HG02571 (cell line): ENCODE measurements around the gene ADARB2.

Experiments
- ATAC-seq: cut with Tn5 transposase; IDR thresholded peaks from one replicate; pipeline ENCODE4 v1.9.1; 2021; ENCODE audit warnings: mild to moderate bottlenecking, moderate library complexity; ENCODE audit not compliant: unreplicated experiment

ADARB2 gene

DNA sequence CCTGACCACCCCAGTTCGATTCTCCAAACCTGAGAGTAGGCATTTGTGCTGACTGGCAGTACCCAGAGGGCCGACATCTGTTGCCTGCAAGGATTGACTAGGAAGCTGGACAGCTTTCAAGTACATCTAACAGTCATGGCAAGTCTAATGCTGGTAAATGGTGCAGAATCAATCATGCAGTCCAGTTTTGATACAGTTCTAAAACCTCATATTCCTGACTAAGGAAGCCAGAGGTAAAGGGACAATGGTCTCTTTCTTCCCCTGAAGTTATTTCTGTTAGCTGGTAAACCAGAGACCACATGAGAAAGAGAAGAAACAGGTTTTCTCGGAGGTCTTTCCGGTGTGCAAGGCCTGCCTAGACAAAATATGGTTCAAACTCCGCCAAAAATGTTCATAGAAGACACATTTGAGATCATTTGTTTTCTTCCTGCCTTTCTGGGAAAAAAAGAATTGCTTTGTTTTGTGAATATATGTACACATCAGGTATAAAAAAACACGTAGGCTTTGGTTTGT is 584.0 kb downstream of the ADARB2 start:
- no peak for ATAC-seq

DNA sequence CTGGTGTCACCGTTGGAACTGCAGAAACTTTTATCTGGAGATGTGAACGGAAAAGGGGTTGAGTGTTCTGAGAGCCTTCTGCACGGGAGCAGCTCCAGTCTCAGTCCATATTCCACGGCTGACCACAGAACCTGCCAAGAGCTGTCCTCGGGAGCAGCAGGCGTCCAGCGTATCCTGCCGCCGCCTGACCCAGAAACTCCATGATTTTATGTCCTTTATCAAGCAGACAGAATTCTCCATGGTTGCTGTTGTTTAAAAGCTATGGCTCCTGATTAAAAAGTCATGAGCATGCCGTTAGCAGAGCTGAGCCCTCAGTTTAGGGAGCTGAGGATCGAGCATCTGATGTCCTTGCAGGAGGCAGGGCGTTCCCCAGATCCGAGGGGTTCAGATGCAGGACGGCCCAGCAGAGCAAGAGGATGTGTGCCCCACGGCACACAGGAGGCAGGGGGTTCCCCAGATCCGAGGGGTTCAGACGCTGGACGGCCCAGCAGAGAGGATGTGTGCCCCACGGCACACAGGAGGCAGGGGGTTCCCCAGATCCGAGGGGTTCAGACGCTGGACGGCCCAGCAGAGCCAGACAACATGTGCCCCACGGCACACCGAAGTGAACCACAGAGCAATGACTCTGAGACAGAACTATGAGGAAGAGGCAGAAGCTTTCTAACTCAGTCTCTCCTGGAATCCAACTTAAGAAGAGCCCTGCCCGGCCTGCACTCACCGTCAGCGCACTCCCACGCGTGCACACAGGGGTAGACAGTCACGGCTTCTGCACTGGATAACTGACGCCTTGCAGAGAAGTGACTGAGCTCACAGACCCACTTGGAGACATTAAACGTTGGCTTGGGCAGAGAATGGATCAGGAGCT is 584.7 kb downstream of the ADARB2 start:
- no peak for ATAC-seq

DNA sequence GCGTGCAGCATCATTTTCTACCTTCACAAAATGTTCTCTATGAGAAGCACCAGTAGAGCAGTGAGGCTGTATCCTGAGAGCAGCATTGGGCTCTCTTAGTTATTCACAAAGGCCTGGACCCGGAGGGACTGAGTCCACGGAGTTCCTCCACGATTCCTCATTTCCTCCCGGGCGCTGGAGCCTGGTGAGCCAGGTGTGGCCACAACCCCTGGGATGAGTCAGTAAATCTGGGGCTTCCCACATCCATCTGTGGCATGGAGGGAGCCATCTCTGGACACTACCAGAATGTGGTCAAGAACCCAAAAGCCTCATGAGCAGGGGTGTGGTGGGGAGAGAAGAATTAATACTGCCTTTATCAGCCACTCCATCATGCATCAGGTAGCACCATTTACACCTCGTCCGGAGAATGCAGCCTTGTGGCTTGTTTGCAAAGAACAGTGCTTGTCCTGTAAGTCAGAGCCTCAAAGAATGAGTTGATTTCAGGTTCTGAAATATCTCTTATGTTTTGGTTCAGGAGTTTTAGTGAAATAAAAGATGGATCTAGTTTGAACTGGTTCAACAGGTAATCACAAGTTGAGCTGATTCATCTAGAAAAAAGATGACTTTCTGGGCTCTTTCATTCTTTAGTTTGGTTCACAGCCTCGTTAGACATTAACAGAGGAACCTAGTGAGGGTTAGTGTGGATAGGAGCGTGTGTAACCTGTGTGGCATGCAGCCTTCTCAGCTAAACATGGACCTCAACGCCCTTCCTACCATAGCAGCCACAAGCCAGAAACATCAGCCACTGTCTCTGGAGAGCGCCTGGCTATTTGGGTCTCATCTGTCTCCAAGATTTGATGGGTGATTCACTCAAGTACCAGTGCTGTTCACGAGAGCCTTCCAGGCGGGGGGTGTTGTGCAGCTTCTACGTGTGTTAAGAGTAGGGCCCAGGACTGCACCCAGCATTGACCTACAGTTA is 586.0 kb downstream of the ADARB2 start:
- ATAC-seq: no peak

DNA sequence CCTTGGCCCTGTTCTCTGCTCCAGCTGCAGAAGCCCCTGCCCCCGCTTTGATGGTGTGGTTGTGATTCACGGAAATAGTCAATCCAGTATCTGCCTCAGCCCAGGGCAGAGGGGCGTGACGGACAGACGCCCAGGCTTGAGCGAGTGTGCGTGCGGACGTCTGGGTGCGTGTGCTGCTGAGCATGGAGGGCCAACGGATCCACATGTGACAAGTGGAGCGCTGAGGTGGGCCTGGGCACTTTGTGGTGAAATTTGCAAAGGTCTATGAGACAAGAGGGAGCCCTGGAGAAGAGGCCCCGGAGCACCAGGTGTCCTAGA is 586.7 kb downstream of the ADARB2 start:
- ATAC-seq: no peak

DNA sequence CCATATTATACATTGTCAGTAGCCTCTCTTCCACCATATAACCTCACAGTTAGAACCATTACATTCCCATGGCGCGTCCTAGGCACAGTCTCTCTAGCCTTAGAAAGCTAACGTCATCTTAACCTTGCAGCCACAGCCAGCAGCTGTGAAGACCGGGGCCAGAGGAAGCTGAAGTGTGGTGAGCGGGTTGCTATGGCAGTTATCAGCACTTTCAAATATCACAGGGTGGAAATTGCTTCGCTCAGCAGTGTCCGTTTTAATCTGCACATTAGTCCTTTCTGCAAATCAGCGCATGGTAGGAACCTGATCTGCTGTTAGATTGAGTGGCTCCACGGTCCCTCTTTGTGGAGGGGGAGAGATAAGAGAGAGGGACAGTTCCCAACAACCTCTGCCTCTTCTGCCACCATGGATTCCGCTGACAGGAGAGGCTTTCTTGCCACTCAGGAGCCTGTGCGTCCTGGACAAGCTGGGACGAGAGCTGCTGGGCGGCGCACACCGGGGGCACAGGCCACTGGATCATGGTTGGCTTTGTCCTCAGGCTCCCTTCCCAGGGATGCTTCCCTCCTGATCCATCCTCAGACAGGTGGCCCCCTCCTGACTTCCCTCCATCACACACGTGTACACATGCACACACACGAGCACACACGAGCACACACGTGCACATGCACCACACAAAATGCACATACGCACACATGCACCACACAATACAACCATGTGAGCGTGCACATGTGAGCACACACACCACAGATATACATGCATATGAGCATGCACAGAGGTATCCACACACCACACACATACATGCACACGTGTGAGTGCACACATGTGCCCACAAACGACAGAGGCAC is 587.3 kb downstream of the ADARB2 start:
- ATAC-seq: no peak

DNA sequence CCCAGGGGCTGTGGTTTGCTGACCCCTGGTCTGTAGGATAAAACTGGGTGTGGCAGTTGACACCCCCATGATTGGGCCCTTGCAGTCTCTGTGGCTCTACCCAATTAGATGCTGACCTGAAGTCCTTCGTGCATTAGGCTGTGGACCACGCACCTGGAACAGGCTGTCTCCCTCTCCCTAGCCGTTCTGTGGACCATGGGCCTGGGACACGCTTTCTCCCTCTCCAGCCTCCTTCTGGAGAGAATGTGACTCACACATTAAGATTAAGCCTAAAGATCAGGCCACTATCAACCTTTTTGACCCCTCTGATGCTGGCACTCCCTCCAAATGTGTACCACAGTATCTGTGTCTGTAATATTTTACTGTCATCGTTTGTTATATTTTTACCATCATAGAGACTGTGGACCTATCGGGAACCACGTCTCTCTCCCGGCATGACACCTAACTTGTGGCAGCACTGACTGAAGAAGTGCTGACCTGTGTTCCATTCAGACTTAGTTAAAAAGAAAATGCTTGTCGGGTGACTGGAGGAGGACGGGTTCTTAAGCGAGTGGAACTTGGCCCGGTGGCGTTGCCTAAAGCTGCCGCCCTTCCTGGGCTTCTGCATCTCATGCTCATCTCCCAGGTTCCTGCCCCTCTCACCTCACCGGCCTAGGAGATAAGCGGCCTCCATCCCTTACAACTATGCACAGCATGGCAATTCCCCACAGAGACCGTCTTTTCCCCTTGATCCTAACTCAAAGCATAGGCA is 588.3 kb downstream of the ADARB2 start:
- no peak for ATAC-seq

DNA sequence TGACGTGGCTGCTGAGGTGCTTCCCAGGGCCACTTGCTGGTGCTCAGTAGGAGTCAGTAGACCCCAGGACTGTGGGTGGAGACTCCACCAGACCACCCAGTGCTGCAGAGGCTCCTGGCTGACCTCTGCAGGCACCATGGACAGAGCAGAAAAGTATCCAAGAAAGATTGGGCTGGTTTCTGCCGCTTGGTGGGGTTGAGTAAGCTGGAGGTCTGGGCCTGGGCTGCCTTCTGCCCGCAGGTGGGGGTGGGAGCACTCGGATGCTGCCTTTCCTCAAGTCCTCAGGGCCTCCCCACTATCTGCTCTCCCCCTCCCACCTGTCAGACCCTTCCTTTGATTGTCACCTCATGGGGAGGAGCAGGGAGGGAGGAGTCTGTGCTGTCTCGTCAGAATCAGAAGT is 589.5 kb downstream of the ADARB2 start:
- ATAC-seq: no peak

DNA sequence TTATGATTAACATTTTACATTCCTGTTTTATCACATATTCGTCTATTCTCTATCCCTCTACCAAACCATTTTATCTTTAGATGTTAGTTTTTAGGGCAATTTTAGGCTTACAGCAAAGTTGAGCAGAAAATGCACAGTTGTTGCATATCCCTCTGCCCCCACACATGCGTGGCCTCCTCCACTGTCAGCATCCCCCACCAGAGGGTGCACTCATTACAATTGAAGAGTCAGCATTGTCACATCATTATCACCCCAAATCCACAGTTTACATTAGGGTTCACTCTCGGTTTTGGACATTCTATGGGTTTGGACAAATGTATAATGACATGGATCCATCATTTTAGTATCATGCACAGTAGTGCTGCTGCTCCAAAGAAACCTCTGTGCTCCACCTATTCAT is 594.7 kb downstream of the ADARB2 start:
- no peak for ATAC-seq

DNA sequence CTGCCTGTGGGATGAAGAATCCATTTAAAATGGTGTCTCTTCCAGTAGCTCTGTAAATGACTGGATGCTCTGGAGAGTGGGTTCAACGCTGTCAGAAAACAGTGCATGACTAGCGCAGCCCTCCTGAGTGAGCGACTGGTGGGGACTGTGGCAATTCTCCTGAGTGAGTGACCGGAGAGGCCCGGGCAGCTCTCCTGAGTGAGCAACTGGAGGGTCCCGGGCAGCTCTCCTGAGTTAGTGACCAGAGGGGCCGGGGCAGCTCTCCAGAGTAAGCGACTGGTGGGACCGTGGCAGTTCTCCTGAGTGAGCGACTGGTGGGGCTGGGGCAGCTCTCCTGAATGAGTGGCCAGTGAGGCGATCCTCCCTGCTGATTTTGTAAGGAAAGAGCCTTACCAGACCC is 595.6 kb downstream of the ADARB2 start:
- no peak for ATAC-seq

DNA sequence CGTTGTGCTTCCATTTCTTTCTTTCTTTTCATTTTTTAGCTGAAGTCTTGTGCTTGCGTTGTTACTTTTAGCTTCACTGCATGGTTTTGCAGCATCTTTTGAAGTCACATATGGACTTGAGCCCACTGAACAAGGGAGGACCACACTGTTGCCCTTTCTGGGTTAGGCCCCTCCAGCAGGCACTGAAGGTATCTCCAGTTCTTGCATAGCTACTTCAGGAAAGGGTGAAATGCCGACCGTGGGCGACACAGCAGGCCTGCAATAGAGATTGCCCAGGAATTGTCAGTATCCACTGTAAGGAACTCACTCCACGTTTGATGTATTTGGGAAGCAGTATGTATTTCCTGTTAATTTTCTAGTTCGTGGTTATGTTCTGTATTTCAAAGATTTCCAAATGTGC is 596.1 kb downstream of the ADARB2 start:
- ATAC-seq: no peak

DNA sequence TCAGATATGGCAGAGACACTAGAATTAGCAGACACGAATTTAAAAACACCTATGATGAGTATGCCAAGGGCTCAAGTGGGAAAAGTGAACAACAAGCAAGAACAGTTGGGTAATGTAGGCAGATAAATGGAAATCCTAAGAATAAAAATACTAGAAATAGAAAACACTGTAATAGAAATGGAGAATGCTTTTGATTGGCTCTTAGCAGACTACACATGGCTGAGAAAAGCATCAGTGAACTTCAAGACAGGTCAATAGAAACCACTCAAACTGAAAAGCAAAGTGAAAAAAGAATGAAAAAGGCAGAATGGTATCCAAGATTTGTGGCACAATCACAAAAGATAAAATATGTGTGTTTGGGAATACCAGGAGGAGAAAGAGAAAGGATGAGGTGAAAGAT is 598.8 kb downstream of the ADARB2 start:
- ATAC-seq: no peak

DNA sequence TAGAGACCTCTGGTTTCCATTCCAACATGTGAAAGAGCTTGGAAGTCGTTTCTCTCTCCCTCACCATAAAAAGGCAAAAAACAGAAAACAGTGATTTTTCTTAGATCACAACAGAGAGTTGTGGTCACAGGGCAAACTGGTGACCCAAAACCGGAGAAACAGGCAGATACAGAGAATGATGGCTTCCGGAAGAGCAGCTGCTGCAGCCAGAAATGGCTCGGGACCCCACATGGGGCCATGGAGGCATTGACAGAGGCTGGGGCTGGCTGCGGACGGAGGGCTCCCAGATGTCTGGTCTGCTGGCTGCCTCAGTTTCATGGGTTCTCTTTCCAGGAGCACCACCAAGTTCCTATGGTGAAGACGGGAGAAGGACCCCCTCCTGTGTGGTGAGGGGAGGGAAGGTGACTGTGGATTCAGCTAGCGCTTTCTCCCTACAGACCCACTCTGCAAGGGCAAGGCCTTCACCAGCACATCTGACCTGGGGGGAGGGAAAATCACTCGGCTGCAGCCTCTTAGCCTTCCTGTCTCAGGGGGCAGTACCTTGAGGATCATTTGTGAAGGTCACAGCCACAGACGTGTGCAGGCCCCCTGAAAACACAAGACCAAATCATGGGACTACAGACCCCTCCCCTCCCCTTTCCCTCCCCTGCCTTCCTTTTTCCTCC is 599.7 kb downstream of the ADARB2 start:
- no peak for ATAC-seq

DNA sequence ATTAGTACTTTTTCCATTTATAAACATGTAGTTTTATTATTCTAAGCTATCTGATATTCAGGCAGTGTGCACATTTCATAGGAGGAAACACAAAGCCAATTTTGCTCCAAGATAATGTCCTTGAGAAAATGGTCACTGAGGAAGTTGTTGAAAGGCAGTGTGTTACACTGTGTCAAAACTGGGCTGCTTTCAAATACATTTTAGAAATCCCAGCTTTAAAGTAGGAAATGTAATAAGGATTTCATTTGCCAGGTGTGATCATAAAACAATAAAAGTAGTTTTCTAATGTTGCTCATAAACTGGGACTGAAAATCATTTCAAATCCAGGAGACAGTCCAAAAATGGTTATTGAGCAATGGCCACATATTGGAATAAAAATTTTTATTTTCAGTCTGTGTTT is 601.1 kb downstream of the ADARB2 start:
- no peak for ATAC-seq

DNA sequence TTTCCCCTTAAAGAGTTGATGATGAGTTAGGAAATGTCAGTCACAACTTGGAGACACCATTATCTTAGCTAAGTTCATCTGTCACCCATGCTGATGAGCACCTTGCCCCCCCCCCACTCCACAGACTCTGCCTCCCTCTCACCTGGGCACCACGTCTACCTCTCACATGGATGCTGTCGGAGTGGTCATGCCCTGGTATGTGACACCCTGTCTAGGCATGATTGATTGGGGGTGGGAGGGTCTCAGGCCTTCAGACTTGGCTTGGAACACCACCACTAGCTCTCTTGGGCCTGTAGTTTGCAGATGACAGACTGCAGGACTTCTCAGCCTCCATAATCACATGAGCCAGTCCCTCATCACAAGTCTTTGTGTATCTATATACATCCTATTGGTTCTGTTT is 603.2 kb downstream of the ADARB2 start:
- no peak for ATAC-seq

DNA sequence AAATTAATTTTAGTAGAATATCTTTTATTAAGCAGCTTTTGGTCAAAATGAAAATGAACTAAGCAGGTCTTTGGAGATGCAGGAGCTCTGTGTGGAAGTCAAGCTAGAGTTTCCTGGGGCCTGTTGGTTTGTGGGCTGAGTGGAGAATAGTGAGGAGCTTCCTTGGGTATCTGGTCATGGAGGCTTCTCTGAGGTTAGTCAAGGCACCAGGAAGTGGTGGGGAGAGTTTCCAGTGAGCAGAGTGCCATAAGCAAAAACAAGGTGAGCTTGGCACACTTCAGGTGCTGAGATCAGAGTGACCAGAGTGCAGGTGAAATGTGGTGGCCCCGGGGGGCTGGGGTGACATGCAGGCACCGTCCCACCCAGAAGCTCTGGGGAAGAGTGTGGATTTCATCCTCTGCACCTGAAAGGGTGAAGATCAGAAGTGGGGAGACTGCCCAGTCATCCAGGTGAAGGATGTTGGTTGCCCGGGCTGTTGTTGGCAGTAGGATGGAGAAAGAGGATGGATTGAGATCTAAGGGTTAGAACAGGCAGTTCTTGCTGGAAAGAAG is 603.8 kb downstream of the ADARB2 start:
- no peak for ATAC-seq

DNA sequence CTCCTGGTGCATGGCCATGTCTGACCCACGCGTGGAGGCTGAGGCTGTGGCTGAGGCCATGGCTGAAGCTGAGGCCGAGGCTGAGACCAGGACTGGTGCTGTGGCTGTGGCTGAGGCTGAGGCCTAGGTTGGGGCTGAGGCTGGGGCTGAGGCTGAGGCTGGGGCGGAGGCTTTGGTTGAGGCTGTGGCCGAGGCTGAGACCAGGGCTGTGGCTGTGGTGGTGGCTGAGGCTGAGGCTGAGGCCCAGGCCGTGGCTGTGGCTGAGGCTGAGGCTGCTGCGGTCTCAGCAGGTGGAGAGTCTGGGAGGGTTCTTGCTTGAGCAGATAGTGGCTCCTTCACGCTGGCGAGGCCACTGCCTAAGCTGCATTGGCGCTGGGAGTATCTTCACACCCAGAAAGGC is 604.7 kb downstream of the ADARB2 start:
- no peak for ATAC-seq

DNA sequence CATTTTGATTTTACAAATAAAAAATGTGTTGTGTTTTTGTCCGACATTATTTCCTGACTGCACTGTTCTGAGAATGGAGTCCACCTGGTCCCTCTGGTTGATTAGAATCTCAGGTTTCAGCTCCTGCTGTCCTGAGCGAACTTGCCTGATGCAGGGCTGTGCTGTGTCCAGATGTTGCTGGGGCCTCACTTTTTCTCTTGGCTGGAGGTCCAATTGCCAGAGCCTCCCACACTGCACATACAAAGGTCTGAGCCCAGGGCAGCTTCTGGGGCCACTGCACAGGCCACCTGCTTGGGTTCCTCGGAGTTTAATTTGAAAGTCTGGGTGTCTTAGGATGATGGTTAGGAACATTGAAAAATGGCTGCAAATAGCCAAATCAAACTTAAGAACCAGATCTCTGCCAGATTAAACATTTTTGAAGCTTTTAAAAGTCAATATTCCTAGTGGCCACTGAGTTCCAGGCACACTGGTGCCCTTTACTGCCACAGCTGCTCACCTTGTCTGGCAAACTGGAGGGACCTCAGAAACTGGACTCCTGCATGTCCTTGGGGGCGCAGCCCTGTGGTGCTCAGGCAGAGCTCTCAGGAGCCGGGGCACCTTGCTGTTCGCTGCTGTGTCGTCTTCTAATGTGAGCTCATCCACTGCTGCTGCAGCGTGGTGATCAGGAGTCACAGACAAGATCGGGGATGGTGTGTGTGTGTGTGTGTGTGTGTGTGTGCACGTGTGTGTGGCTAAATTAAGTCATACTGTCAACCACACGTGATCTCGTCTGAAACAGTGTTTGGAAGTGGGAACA is 606.1 kb downstream of the ADARB2 start:
- ATAC-seq: no peak

DNA sequence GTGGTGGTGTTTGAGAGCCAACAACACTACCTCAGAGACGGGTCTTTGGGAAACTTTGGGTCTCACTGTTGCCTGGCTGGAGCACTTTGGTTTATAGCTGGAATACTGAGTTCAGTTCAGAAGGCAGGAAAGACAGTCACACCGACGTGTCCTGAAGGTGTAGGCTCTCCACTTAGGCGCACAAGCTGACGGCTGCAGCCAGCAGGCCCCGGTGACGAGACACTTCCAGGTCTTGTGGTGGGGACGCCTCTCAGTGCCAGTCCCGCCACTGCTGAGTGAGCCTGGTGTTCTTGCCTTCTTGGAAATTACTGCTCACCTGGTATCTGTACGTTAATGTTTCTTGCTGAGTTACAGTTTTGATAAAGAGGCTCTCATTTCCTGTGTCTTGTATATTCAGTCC is 607.1 kb downstream of the ADARB2 start:
- no peak for ATAC-seq

DNA sequence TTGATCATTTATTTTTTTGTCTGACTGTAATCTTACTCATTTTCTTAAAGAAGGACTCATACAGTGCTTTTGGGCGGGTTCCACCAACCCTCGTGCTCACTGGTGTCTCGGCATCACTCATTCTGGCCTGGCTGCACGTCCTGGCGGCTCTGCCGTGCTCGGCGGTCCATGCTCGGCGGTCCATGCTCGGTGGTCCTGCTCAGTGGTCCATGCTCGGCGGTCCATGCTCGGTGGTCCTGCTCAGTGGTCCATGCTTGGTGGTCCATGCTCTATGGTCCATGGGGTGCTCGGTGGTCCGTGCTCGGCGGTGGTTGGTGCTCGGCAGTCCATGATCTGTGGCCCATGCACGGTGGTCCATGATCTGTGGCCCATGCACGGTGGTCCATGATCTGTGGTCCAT is 608.7 kb downstream of the ADARB2 start:
- ATAC-seq: no peak
